Head of caudate nucleus (tissue), 42 donors: ENCODE measurements around the gene SIX5.
"Not testable (repeated sequence)": the region's sequence is repeated elsewhere in the genome, so short reads cannot be mapped to it uniquely, and the experiment has no call there.

ENCODE experiments used
- DNase-seq, 42 donors: peaks; one replicate each; pipeline versions ENCODE4 v3.0.0 to v3.0.0-alpha.2; 2020 to 2021; ENCODE audit warnings: mixed read lengths in 7 of 42
- intact Hi-C: fragments of 100-400 bp; cut with DNase I; formaldehyde crosslinking; loops from one replicate; pipeline ENCODE4 v1.15.0; 2022

SIX5 gene

GRCh38 chr19:45730368-45731288 is 38.4 kb downstream of the SIX5 start, which contains the start of gene FBXO46:
Gene FBXO46, minus strand, starts transcription at chr19:45730896. Its CDS starts 17,401 bp downstream, at chr19:45713495.
- peak; percentile 94 to 99 (median 98) for DNase-seq
- intact Hi-C loops: no loop called here

GRCh38 chr19:45729800-45730290 is 39.2 kb downstream of the SIX5 start:
- intact Hi-C loops: loop anchor here (5.0 kb wide), 1 partner anchor 37 kb away; the partner anchor contains the start of gene SIX5

GRCh38 chr19:45728683-45729082 is 40.4 kb downstream of the SIX5 start:
- intact Hi-C loops: loop anchor here (5.0 kb wide), 1 partner anchor 39 kb away; the partner anchor contains the start of gene SIX5
- not testable (repeated sequence) for DNase-seq

More at GRCh38 chr19:45729800-45730290, 39.2 kb downstream of the SIX5 start:
- peak in 15 of 42 donors; percentile 11 to 61 (median 34) for DNase-seq

GRCh38 chr19:45720065-45720464 is 49.0 kb downstream of the SIX5 start:
- not testable (repeated sequence) for DNase-seq

GRCh38 chr19:45717983-45718650 is 50.9 kb downstream of the SIX5 start:
- intact Hi-C loops: no loop called here
- DNase-seq: peak in 1 of 42 donors; percentile 24

More at GRCh38 chr19:45720065-45720464, 49.0 kb downstream of the SIX5 start:
- intact Hi-C loops: not testable (repeated sequence)

- intact Hi-C loops: no loop called here
- DNase-seq: peak; percentile 96 to 100 (median 99)
Measured at GRCh38 chr19:45717131-45717982, 51.7 kb downstream of the SIX5 start.

GRCh38 chr19:45716359-45717130 is 52.5 kb downstream of the SIX5 start:
- intact Hi-C loops: no loop called here
- peak in 22 of 42 donors; percentile 9 to 57 (median 32) for DNase-seq

GRCh38 chr19:45715139-45715538 is 53.9 kb downstream of the SIX5 start:
- intact Hi-C loops: no loop called here
- DNase-seq: no peak
